Pons (tissue), 1 donor: ENCODE measurements around the gene ATP2C1.
A peak's percentile ranks its signal among the peaks of the same experiment; 100 is the strongest.
"Not testable (repeated sequence)": the region's sequence is repeated elsewhere in the genome, so short reads cannot be mapped to it uniquely, and the experiment has no call there.

Experiments
- DNase-seq: peaks from one replicate; pipeline ENCODE4 v3.0.0-alpha.2; 2016; ENCODE audit warnings: low spot score

The ATP2C1 gene

DNA sequence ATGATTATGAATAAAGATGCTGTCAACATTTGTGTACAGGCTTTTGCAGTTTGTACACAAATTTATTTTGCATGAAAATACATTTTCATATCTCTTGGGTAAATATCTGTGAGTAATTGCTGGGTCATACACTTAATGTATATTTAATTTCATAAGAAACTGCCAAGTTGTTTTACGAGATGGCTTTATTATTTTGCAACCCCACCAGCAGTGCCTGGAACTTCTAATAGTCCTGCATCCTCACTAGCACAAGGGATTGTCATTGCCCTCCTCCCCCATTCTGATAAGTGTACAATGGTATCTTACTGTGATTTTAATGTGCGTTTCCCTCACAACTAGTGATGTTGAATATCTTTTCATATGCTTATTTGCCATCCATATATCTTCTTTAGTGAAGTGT lies 87.6 kb downstream of the ATP2C1 start:
- DNase-seq = no peak

DNA sequence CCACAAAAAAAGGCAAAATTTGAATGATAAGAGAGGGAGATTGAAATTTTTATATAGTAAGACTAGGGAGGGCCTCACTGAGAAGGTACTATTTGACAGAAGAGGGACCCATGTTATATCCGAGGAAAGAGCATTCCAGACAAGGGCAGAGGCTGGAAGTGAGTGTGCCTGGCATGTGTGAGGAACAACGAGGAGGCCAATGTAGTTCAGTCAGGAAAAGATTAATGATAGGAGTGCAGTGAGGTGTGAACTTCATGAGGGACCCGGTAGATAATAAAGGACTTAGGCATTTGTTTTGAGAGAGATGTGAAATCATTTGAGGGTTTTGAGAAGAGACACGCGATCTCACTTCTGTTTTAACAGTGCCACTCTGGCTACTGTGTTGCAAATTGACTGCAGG lies 96.4 kb downstream of the ATP2C1 start:
- DNase-seq = no peak

DNA sequence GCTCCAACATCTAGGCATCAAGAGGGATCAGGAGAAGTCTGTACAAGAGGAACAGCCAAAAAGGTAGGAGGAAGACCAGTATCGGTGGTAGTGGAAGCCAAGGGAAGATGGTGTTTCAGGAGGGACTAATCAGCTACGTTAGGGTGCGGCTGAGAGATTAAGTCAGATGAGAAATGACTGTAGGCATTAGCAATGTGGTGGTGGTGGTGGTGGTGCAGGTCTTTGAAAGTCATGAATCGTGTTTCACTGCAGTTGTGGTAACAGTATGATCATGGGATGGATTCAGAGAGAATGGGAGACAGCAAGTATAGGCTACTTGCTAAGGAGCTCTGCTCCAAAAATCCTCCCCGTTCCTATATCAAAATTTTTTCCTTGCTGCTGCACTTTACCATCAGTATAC lies 97.2 kb downstream of the ATP2C1 start:
- no peak for DNase-seq

DNA sequence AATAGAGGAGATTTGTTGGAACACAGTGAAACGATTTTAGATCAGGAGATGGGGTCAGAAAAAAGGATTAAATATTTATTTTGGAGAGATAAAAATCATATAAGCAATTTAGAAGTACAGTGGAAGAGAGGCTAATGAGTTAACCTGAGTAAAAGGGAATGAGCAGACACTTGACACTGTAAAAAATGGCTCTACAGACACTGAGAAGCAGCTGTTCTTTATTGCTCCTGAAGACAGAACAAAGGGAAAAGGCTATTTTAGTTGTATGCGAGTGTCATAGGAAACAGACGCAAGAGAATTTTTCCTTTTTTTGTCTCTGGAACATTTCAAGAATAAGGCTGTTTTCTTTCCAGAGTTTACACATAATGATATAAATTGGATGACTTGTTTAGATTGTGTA lies 98.5 kb downstream of the ATP2C1 start:
- no peak for DNase-seq

DNA sequence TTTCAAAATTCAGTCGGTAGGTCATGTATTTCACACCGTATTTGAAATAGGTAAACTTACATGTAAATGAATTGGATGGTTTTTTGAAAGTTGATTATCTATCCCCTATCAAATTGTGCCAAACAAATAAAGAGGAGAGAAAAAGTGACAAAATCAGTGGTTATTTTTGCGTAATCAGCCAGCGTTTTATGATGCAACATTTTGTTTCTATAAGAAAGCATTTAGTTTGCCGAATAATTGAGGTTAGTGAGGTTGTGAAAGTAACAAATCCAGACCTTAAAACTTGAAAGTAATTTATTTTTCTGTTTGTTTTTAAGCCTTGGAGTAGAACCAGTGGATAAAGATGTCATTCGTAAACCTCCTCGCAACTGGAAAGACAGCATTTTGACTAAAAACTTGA lies 103.4 kb downstream of the ATP2C1 start:
- no peak for DNase-seq

DNA sequence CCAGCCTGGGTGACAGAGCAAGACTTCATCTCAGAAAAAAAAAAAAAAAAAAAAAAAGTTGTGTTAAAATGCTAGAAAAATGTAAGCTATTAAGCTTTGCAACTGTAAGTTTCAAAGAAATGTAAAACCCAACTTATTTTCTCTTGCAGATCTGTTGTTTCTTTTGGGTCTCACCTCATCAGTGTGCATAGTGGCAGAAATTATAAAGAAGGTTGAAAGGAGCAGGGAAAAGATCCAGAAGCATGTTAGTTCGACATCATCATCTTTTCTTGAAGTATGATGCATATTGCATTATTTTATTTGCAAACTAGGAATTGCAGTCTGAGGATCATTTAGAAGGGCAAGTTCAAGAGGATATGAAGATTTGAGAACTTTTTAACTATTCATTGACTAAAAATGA lies 107.2 kb downstream of the ATP2C1 start:
- no peak for DNase-seq

DNA sequence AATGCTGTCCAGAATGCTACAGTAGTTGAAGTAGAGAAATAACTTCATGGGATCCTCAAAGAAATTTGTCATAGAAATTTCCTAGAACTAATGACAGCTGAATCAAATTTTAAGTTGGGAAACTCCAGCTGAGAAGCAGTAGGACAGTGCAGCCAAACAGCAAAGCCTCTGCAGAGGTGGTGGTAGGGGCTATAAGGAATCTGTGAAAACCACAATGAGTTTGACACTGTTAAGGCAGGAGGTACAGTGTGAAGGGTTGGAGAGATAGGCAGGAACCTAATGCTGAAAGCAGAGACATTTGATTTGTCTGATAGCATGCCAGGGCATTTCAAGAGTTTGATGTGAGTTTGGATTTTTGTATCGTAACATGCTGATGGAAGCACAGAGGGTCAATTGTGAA lies 110.7 kb downstream of the ATP2C1 start:
- DNase-seq = no peak

DNA sequence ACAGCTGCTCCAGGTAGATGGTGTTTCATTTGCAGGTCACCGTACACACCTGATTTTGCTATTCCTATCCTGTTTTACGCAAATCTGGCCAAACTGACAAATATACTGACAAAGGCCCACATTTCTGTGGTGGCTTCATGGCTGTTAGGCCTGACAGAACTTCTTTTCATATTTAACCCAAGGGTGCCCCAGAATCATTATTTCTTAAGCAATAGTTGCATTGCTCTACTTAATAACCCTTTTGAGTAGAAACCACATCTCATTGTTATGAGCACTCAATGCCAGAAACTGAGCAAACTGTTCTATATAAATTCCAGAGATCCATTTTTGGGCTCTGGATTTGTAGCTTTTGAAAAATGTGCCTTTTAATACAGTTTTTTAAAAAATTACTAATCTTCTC lies 113.4 kb downstream of the ATP2C1 start:
- no peak for DNase-seq

DNA sequence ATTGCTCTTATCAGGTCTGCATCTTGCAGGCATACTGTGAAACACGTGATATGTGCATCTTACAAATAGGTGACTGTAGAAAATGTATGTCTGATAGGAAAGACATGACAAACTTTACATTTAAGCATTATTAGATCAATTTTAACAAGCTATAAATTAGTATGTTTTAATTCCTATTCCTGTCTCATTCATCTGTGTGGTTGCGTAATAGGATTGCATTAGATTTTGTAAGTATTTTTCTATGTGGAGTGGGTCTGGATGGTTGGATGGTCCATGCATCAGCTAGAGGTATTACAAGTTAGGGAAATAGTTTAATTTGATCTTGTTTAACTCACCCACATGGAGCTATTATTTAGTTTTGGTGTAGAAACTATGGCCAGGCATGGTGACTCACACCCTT lies 113.9 kb downstream of the ATP2C1 start:
- DNase-seq = no peak

DNA sequence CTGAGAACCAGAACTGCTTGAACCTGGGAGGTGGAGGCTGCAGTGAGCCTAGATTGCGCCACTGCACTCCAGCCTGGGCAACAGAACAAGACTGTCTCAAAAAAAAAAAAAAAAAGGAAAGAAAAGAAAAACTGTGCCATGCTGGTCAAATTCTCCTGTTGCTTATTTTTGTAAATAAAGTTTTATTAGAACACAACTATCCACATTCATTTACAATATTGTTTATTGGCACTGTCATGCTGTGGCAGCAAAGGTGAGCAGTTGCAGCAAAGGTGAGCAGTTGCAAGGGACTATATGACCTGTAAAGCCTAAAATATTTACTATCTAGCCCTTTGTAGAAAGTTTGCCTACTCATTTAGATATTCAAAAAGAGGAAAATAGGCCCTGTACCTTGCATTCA lies 114.4 kb downstream of the ATP2C1 start:
- no peak for DNase-seq

DNA sequence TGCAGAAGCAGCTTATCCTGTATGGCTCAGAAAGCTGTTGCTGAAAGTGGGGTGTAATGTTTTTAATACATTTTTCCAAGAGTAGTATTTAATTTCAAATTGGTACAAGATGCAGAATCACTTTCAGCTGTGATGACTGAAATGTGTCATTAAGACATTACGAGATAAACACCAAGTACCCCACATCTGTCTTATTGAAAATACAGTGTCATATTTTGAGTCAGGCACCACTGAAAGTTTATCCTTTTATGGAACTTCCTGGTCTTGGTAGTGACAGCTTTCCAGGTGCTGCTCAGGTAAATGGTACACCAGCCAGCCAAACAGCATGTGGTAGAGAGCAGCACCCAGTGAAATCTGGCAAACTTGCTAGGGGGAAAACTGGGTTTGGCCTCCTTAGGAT lies 115.8 kb downstream of the ATP2C1 start:
- no peak for DNase-seq

DNA sequence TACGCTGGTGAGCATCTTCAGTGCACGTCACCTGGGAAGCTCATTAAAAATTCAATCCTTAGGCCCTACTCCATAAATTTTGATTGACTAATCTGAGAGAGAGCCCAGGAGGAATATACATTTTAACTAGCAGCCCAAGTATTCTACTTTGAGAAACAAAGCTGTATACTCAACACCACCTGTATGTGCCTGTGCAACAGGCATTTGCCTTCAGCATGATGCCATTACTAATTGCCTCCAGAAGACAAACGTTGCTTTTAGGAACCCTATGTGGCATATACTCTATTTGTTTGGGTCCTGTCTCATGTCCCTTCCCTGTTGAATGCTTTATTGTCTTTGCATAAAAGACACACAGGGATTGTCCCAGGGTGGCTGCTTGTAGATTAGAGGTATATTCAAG lies 125.1 kb downstream of the ATP2C1 start:
- no peak for DNase-seq

DNA sequence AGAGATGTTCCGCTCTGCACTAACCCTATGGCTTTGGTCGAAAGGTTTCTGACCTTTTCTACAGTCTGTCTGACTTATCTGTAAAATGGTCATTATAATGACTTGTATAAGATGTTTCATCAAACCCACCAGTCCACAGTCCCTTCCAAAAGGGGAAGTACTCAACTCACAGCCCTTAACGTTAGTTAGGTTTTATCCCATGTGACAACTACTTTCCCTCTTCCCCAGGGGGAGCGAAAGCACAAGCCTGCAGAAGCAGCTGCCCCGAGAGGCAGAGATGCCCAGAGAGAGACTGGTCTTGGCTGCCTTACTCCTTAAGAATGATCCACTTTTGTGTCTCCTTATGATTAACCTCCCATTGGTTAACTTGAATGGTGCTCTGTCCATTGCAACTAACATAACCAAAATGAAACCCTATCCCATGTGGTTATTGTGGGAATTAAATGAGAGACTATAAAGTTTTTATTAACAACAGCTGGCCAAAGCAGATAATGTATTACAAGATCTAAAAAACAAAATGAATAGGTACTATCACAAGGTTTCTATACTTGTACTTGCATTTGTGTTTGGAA lies 126.3 kb downstream of the ATP2C1 start:
- DNase-seq = peak; percentile 44

DNA sequence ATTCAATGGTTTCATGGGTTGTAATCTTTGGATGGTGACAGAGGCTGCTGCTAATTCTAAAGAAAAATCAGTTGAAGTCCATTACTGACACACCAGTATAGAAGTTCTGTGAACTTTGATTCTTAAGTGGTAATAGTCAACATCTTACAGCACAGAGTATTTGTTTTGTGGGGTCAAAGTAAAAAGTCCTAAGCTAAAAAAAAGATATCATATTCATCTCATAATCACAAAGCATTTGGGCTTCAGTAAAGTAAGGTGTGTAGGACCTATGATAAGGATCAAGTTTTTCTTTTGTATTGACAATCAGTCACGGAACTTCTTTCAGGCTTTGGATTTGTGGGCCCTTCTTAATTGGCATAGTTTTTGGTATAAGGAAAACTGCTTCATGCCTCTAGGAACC lies 131.7 kb downstream of the ATP2C1 start:
- DNase-seq = no peak

DNA sequence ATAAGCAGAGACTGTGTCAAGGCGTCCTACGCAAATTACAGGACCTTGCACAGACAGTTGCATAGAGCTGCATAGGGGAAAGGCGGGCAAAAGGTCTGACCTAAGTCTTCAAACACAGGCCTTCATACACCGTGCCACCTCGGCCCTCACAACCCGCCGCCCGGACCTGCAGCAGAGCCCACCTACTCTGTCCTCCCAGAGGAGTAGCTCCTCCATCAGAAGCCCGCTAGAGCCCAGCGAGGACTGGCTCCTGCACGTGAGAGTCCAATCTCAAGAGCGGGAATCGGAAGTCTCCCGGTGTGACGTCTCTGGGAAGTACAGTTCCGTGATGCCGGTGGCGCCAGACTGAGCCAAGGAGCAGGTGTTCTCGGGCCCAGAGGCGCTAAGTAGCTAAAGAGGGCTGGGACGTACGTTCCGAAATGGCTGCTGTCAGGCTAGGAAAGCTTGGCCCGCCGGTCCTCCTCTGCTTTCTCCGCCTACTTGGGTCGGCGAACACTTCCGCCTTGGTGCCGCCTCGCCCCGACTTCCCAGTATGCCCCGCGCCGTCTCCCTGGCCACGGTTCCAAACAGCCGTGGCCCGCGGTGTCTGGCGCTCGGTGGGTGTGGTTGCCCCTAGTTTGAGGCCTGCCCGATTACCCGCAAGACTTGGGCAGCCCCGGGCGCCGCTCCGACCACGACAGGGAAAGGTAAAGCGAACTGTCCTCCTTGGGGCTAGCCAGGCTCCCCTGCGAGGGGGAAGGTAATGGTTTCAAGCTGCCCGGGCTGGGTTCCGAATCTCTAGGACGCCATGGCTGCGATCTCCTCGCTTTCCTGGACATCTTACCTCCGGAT lies 132.7 kb downstream of the ATP2C1 start, which contains the start of the genes ASTE1 and NEK11:
TSS of gene ASTE1 (minus strand) at position 505 of the 831 bp plus-strand sequence. CDS start 1,519 bp downstream, outside the sequence.
TSS of gene NEK11 (plus strand) at position 557 of the 831 bp plus-strand sequence. CDS start 2,832 bp downstream, outside the sequence.
- peak; percentile 74 for DNase-seq

DNA sequence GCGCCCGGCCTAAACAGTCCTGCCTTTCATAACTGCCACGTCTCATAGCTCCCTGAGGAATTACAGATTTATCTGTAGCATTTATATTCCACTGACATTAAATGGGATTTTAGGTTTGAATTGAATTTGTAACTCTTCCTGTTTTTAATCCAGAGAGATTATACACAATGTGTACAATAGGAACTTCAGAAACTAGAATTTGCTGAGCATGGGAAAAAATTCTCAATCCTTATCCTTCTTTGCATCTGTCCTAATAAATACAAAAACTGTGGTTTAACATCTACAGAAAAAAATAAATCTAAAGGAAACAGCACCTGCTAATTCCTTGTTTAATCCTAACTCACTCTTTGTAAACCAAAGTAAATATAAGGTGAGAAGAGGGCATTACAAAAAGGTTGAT lies 135.0 kb downstream of the ATP2C1 start:
- DNase-seq = no peak

DNA sequence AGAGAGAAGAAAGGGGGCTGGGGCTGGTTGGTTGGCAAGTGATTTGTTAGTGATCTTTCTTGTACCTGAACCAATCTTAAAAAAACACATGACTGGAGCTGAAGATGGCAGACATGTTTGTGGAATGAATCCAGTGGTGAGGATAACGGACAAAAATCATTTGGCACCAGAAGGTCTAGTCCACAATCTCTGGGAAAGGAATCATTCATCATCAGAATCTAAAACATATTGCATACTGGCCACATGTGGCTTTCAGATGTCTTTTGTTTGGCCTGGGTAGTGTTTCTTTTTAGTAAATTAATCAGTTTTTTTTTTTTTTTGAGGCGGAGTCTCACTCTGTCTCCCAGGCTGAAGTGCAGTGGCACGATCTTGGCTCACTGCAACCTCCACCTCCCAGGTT lies 137.8 kb downstream of the ATP2C1 start:
- DNase-seq = no peak

DNA sequence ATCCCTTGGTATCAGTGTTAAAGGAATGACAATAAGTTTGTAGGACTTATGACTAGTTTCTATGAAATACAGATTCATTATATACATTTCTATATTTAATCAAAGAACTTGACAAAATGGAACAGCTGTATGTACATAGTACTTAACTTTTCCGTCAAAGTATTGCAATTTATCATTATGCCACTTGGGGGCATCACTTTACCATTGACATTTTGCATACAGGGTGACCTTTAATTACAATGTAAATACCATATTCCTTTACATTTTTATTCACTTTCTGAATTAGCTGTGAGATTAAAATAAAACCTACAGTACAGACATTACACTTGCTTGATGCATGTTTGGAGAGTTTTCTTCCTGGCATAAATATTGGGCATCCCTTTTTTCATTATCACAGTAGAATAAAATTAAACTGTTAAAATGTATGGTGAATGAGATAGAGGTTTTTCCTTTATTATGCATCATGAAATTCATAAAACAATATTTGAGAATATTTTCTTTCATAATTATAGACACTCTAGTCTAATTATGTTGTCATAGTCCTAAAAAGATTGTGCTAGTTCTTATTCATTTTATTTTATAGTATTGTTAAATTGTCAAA lies 139.7 kb downstream of the ATP2C1 start:
- peak; percentile 62 for DNase-seq

DNA sequence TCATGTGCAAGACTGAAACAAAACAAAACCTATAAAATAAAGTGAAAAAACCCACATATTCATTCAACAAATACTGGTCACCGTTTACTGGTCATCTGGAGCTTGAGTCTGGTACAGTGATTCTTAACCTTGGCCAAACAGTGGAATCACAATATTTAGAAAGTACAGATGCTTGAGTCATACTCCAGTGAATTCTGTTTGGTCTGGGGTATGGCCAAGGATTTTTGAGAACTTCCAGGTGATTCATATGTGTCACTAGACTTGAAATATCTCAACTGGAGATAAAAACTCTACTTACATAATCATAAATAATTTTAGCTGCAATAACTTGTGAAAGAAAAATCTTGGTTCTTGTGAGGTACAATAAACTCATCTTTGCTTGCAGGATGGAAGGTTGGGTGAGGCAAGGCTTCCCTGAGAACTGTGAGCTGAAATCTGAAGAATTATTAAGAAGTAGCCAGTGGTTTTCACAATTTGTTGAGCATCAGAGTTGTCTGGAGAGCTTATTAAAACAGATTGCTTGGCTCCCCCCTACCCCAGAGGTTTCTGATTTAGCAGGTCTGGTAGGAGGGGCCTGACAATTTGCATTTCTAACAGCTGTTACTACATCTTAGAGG lies 142.4 kb downstream of the ATP2C1 start:
- no peak for DNase-seq

DNA sequence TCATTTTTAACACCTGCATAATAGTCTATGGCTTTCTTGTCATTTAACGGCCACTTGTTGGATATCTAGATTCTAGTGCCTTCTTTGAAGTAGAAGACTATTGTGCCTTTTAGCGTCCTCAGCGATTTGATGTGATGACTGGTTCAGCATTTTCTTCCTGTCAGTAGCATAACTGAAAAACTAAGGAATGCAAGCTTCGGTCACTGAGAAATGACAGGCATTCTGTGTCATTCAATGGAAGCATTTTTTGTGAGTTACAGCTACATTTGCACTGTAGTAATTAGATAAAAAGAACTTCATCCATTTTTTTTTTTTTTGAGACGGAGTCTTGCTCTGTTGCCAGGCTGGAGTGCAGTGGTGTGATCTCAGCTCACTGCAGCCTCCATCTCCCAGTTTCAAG lies 143.1 kb downstream of the ATP2C1 start:
- no peak for DNase-seq

DNA sequence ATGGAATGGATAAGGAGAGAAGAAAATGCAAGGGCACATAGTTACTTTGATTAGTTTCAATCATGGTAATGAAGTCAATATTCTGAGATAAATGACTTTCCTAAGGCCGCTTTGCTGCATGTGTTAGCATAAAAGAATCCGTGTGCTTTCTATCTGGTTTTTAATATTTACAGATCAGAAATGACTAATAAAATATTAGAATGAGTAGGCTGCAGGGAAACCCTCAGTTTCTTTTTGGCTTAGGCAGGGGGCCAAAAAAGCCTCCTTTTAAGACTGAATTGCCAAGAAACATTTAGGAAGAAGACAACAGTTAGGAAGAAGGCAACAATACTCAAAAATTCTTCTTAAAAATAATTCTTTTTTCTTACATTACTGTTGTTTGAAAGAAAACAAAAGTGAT lies 144.4 kb downstream of the ATP2C1 start:
- no peak for DNase-seq

DNA sequence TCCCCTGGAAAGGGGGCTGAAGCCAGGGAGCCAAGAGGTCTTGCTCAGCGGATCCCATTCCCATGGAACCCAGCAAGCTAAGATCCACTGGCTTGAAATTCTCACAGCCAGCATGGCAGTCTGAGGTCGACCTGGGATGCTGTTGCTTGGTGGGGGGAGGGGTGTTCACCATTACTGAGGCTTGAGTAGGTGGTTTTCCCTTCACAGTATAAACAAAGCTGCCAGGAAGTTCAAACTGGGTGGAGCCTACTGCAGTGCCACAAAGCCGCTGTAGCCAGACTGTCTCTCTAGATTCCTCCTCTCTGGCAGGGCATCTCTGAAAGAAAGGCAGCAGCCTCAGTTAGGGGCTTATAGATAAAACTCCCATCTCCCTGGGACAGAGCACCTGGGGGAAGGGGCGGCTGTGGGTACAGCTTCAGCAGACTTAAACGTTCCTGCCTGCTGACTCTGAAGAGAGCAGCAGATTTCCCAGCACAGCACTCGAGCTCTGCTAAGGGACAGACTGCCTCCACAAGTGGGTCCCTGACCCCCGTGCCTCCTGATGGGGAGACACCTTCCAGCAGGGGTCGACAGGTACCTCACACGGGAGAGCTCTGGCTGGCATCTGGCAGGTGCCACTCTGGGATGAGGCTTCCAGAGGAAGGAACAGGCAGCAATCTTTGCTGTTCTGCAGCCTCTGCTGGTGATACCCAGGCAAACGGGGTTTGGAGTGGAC lies 148.5 kb downstream of the ATP2C1 start:
- not testable (repeated sequence) for DNase-seq
